Central memory CD4-positive, alpha-beta T cell (primary cell): ENCODE data around the gene GJB4.
"Not testable (repeated sequence)": the region's sequence is repeated elsewhere in the genome, so short reads cannot be mapped to it uniquely, and the experiment has no call there.

Source experiments
- DNase-seq: peaks from one replicate; pipeline ENCODE4 v3.0.0; 2022
- total RNA-seq, 3 experiments: gene quantifications; one replicate each; lab custom pipeline; 2026; lab: John Stamatoyannopoulos, UW

The GJB4 gene
- 0 reads per million in 3 experiments for total RNA-seq

- DNase-seq: no peak
Measured at GRCh38 chr1:34759503-34760357, at the start of gene GJB4. Gene GJB4 (plus strand): TSS chr1:34759740. CDS start chr1:34761255, 1,515 bp downstream.

- DNase-seq: no peak
Measured at GRCh38 chr1:34710812-34711211, 48.7 kb upstream of the GJB4 start.

- no peak for DNase-seq
Measured at GRCh38 chr1:34711485-34711884, 48.1 kb upstream of the GJB4 start.

GRCh38 chr1:34712007-34712688, 47.4 kb upstream of the GJB4 start:
- no peak for DNase-seq

- DNase-seq: no peak
Measured at GRCh38 chr1:34713443-34713842, 46.1 kb upstream of the GJB4 start.

- DNase-seq: no peak
Measured at GRCh38 chr1:34714386-34714785, 45.2 kb upstream of the GJB4 start.

GRCh38 chr1:34715139-34715538, 44.4 kb upstream of the GJB4 start:
- no peak for DNase-seq

GRCh38 chr1:34721241-34721640, 38.3 kb upstream of the GJB4 start:
- DNase-seq: no peak

GRCh38 chr1:34721646-34722355, 37.7 kb upstream of the GJB4 start:
- no peak for DNase-seq

- DNase-seq: no peak
Measured at GRCh38 chr1:34726861-34727260, 32.7 kb upstream of the GJB4 start.

GRCh38 chr1:34730485-34730884, 29.1 kb upstream of the GJB4 start:
- no peak for DNase-seq

- not testable (repeated sequence) for DNase-seq
Measured at GRCh38 chr1:34732831-34733230, 26.7 kb upstream of the GJB4 start.

- DNase-seq: no peak
Measured at GRCh38 chr1:34736692-34737091, 22.8 kb upstream of the GJB4 start.

GRCh38 chr1:34737236-34737635, 22.3 kb upstream of the GJB4 start:
- DNase-seq: not testable (repeated sequence)

- DNase-seq: no peak
Measured at GRCh38 chr1:34739613-34740012, 19.9 kb upstream of the GJB4 start.

GRCh38 chr1:34740161-34740868, 19.2 kb upstream of the GJB4 start:
- DNase-seq: no peak

GRCh38 chr1:34742667-34743270, 16.8 kb upstream of the GJB4 start:
- DNase-seq: peak; percentile 45

GRCh38 chr1:34743775-34744174, 15.8 kb upstream of the GJB4 start:
- DNase-seq: no peak

GRCh38 chr1:34744851-34745250, 14.7 kb upstream of the GJB4 start:
- DNase-seq: no peak

- DNase-seq: no peak
Measured at GRCh38 chr1:34745666-34746065, 13.9 kb upstream of the GJB4 start.

GRCh38 chr1:34746101-34746500, 13.4 kb upstream of the GJB4 start:
- DNase-seq: no peak
